HG03039 (cell line): Measurements from ENCODE around the gene FBXW8.

ENCODE experiments used
- ATAC-seq: cut with Tn5 transposase; IDR thresholded peaks from one replicate; pipeline ENCODE4 v1.9.1; 2021; ENCODE audit warnings: mild to moderate bottlenecking, moderate library complexity; ENCODE audit not compliant: unreplicated experiment

FBXW8 gene

DNA sequence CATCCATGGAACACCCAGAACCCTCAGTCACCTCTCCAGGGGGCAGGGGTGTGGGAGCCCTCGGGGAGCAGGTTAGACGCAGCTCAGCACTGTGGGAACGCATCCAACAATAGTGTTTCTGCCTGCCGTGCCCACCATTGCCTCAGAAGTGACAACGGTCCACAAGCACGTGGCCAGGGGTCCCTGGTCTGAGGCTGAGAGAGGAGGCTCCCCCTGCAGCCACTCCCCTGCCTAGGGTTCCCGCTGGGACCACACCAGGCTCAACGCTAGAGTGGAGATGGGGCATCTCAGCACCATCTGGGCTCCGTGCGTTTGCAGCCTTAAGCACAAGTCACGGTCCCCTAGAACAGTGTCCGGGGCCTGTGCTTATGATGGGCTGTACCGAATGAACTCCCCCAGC lies 125.8 kb downstream of the FBXW8 start:
- no peak for ATAC-seq

DNA sequence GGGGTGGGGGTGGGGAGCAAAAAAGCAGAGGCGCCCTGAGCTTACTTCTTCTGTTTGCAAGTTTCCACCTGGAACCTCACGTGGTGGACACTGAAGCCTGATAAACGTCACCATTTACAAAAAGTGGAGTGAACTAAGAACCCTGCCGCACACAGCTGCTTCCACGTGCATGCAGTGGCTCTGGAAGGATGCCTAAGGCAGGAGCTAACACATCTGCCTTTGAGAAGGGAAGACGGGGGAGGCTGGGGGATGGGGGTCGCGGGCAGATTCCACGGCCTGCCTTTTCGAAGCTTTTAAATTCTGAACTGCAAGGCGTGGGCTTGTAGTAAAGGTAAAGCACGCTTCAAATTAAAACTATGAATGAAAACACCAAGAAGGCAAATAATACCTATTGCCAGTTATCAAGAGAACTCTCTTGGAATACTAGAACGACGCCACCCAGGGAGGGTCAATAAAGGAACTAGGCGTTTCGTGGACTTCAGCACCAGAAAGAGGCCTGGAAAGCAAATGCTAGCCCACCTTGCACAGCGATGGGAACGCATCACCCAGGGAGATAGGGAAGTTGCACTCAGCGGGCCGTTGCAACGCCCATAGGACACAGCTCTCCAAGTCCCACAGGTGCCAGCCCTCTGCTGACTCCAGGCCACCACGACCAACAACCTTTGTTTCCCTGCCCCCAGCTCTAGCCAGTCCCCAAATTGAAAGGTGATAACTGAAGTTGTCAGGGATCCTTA lies 126.7 kb downstream of the FBXW8 start:
- ATAC-seq = no peak

DNA sequence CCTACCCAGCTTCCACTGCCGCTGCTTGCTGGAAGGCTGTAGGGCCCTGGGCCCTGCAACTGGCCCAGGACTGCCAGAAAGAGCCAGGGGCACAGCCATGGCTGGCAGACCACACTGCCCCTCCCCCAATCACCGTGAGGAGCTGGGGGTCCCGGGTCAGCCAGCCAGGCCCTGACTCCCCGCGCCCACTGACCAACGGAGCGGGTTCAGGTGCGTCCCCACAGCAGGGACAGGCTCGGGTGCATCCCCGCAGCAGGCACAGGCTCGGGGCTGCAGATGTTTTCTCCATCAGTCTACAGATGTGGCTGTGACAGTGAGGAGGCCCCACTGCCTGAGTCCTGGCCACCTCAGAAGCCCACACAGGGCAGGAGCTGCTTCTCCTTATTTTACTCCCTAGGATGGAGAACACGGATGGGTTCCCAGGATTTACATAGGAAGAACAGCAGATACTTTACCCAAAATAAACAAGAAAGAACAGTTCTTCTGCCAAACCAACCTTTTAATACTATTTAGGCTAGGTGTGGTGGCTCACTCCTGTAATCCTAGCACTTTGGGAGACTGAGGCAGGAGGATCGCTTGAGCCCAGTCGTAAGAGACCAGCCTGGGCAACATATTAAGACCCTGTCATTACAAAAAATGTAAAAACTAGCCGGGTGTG lies 127.4 kb downstream of the FBXW8 start:
- ATAC-seq = no peak

DNA sequence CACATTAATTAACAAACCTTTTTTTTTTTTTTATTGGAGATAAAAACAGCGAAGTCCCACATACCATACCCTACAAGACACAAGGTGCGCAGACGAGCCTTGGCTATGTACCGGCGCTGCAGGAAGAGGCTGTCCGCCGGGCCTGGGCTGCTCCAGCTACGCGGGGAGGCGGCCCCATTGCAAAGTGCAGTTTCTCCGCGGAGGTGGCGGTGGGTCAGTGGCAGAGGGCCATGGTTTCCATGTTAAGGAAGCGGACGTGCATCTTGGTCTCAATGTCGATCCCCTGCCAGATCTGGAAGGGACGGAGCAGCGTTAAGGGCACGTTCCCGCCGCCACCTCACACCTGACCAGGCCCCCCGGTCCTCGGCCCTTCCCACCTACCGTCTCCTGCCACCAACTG lies 128.2 kb downstream of the FBXW8 start:
- no peak for ATAC-seq

DNA sequence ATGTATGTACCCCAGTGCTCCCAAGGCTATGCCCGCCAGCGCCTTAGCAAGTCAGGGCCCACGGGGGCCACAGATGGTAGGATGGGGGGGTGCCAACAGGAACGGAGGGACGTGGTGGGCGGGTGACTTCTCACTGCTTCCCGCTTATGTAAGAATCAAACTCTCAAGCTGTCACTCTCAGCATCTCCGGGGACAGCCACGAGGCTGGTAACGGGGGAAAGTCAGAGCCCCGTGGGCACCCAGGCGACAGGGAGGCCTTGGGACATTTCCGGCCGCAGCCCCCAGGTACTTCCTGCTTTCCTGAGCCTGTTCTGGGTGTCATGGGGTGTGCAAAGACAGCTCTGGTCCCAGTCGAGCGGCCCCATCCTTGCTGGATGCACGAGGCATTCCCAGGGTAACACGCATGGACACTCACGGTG lies 129.2 kb downstream of the FBXW8 start:
- no peak for ATAC-seq

DNA sequence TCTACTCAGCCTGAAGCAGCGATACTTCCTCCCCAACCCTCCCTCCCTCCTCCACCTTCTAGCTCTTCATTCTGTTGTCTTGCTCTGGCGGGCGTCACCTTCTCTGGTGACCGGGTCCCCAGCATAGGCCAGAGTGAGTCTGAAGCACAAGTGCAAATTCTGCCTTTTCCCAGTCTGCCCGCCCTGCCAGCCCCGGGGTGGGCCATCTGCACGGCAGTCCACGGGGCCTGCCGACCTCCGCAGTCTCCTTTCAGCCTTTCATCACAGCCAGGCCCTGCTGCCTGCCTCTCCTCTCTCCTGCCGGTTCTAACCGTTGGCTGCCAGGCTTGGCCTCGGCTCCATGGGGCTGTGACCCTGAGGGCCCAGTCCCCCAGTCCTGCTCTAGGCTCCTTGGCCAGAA lies 129.7 kb downstream of the FBXW8 start:
- no peak for ATAC-seq

DNA sequence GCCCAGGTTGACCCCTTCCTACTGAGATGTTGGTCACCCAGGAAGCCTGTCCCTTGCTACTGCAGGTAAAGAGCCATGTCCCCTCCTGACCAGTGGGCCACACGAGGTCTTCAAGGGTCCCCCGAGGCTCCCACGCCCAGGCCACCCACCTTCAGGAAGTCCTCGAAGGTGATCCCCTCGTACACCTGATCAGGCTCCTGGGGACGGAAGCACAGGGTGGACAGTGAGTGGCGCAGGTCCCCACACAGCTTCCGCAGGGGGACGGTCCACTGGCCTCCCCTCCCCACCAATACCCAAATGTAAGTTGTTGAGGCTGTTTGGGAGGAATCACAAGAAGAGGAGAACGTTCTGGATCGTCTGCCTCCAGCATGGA lies 131.0 kb downstream of the FBXW8 start:
- no peak for ATAC-seq

DNA sequence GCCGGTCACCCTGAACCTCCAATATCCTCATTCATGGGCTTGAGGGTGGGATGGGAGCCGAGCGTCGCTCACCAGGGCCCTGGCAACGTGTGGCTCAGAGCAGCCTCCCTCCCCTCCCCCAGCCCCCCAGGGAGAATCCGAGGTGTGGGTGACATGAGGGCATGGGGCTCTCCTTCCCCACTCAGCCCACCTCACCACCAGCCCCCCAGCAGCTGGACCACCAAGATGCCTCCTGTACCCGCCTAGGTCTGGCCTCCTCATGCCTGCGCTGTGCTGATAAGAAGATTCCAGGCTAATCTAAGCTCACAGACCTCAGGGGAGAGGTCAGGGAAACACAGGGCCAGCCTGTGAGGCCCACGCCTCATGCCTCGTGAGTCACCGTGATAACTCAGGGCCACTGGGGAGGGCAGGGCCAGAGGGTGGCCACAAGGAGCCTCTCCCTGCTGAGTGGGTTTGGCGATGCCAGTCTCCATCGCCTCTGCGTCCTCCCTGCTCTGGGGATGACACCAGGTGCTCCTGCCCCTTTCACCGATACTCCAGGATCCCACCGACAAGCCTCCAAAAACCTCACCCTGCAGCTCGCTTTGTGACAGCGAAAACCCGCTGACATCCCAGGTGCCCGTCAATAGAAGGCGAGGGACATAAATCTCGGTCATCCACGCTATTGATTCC lies 131.6 kb downstream of the FBXW8 start:
- ATAC-seq = no peak

DNA sequence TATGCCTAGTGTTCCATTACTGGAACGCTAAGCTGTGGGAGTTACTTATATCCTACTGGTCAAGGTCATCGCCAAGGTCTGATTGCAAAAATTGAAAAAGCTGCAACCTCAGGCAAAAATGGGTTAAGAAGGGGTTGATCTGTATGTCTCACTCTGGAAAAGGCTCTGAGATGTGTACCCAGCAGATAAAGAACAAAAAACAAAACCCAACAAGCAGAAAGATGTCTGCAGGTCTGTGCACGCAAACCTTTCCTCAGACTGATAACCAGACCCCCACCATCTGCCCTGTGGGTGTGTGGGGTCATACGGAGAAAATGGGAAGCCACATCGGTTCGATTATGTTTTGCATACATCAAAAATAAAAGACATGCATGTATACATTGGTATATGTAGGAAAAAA lies 132.1 kb downstream of the FBXW8 start:
- ATAC-seq = no peak

DNA sequence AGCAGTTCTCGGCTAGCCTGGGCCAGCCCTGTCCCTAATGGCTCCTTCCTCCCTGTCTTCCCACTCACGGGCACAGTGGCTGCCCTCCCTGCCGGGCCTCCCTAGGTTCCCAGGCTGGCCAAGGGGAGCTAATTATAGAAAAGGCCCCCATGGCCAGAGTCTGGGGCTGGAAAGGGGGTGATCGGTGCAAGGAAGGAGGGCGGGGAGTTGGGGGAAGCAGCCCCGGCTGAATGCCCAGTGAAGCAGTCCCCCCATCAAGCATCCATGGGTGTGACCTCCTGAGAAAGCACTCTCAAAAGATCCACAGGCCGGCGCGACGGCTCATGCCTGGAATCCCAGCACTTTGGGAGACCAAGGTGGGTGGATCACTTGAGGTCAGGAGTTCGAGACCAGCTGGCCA lies 133.6 kb downstream of the FBXW8 start:
- ATAC-seq = no peak

DNA sequence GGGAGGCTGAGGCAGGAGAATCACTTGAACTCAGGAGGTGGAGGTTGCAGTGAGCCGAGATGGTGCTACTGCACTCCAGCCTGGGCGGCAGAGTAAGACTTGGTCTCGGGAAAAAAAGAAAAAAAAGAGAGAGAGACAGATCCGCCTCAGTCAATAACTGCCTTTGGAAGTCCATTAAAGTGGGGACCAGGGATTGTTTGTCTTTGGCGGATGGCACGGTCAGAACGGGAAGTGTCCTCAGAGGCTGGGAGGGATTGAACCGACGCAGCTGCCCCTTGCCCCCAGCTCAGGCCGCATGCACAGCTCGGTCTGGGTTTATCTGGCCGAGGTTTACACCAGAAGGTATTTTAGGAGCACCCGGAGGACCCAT lies 134.0 kb downstream of the FBXW8 start:
- ATAC-seq = no peak

DNA sequence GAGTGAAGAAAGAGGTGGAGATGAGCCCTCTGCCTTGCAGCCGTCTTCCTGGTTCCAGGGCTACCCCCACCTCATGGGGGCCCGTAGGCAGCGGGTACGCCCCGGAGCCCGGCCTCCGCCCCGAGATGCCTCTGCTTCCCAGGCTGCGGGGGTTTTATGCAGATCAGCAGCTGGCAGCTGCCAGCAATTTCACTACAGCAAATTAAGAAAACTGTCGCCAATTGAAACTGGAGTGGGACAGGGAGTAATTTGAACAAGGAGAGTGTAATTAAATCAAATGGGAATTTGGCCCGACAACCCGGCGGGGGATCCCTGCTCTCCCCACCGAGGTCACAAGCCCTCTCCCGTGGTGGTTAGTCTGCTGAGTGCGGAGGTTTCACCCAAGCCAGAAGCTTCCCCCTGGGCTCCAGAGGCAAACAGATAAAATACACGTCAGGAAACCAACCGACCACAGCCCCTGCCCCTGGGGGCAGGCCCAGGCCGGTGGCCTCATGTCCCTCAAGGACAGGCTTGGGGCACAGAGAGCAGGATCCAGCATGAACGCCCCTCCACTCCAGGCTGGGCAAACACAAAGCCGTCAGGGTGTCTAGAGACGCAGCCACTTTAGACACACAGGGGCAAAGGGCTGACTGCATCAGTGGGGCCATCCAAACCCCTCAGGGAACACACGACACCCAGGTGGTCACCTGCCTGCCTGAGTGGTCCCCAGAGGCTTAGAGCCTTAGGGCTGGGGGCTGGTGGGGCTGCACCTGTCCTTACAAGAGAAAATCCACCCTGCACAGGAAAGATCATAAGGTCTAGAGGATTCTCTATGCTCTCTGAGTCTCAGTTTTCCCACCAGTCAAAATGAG lies 134.6 kb downstream of the FBXW8 start:
- ATAC-seq = no peak

DNA sequence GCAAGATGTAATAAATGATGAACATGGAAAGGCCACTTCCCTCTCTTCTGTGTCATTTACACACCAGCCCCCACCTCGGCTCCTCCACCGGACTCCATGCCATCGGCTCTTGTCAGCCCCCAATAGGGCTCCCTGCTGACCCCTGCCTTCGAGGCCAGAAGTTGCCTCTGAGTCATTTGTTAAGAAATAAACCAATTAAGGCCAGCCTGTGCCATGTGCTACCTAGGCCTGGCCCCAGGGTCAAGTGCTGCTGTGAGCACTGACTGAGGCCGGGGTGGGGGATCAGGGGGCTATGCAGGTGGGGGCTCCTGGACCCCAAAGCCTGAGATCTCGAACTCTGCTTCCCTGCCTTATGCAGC lies 135.2 kb downstream of the FBXW8 start:
- ATAC-seq = no peak

DNA sequence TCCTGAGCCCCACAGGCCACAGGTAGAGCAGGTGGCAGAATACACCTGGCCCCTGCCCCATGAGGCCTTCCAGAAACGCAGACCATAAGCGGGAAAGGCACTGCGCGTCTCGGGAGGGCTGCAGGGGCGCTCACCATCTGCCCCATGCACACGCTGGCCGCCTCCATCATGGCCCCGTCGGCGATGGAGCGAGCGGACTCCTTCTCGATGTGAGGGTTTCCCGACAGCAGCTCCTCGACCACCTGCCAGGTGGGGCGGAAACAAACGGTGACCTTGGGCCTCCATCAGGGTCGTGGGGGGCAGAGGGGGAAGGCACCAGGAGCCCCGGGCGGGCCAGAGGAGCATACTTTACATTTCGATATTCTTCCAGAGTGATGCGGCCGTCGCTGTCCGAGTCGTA lies 135.7 kb downstream of the FBXW8 start:
- no peak for ATAC-seq

DNA sequence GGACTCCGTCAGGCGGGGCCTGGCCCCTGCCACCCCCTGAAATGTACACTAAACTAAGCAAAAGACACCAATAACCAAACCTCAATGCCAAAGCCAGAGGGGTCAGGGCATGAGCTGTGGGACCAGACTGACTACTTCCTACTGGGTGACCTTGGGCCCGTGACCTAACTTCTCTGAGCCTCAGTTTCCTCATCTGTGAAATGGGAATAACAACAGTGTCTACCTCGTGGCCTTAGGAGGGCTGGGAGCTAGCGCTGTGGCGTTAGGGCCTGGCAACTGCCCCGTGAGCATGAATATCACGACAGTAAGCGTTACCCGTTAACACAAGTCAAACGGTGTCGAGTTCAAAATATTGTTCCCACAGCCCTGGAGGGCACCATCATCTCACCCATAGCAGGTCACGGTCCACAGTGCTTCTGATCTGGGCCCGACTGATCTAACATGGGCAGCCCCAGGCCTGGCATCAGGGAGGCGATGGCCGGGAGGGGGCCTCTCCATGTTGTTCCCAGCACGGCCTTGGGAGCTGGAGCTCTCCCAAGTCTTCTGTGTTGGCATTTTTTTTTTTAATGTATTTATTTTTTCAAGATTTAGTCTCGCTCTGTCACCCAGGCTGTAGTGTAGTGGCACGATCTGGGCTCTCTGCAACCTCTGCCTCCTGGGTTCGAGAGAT lies 136.2 kb downstream of the FBXW8 start:
- no peak for ATAC-seq

DNA sequence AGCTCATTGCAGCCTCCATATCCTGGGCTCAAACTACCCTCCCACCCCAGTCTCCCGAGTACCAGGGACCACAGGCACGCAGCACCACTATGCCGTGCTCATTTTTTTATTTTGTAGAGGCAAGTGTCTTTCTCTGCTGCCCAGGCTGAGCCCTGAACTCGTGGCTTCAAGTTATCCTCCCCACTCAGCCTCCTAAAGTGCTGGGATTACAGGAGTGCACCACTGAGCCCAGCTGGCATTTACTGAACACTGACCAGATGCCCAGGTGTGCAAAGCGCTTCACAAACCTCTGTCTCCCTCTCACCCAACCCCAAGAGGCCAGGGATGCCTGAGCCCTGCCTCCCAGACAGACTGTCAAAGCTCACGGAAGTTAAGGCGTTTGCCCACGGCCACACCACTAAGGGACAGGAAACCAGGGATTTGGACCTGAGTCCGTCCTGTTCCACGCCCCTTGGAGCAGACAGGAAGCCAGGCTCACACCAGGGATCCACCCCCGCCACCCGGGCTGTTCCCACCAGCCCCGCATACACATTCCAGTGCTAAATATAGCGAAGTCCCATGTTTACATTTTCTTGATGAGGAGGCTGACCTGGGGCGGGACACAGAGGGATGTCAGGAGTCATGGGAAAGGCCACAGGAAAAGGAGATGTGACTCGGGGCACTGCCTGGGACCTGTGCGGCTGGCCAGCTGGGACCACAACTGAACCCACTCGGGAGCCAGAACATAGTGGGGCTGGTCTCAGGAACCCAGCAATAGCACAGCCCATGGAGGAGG lies 137.2 kb downstream of the FBXW8 start:
- no peak for ATAC-seq

DNA sequence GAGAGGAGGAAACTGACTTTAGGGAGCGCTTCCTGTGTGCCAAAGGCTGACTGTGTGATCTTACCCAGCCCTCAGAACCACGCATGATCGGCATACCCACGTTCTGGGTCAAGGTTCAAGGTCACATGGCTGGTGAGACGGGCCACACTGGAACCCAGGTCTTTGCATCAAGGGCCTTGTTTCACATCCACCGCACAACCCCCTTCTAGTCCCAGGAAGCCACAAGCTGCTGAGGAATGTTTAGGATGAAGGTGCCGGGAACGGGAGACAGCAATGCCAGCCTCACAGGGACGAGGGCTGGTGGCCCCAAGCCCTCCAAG lies 137.8 kb downstream of the FBXW8 start:
- no peak for ATAC-seq

DNA sequence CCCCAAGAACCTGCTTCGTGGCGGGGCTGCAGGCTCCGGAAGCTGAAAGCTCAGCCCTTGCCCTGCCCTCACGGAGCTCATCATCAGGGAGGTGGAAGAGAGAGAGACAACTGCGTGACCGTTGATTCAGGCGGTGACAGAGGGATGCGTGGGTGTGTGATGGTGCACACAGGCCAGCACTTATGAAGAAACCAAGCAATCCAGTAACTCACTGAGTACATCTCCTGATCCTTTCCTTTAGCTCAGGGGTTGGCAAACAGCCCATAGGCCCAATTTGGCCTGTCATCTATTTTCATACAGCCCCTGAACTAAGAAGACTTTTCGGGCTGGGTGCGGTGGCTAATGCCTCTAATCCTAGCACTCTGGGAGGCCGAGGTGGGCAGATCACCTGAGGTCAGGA lies 138.5 kb downstream of the FBXW8 start:
- no peak for ATAC-seq

DNA sequence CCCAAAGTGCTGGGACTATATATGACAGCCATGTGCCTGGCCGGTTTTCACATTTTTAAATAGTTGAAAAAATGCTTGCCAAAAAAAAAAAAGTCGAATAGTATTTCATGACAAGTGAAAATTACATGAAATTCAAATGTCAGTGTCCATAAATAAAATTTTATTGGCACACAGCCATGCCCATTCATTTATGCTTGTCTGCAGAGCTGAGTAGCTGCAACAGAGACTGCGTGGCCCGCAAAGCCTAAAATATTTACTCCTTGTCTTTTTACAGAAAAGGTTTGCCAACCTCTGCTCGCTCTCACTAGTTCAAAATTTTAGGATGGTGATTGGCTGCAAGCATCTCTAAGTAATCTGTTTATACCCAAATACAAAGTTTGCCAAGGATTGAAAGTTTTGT lies 139.3 kb downstream of the FBXW8 start:
- ATAC-seq = no peak

DNA sequence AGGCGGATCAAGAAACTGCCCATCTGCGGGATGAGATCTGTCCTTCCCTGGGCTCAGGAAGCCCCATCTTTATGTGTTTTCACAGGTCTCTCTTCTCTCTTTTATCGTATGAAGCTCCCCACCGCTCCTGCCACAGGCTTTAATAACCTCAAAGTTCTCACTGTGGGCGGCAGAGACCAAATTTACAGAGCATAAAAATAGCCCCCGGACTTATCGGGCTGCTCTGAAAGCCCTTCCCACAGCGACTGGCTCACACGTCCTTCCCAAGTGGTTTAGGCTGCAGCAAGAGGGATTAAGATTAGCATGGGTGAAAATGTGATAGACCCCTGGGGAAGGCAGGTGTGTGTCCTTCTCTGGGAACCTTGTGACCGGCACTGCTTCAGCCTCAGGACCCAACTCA lies 140.6 kb downstream of the FBXW8 start:
- ATAC-seq = no peak
